Activated B cell treated with CpG ODN at 0.5 μM for 24 hours (primary cell): ENCODE measurements around the gene SLC25A23. TPM values are rescaled to one million over a fixed set of nuclear protein-coding genes. Genes with fewer than 3 reads are reported as not detected.

ENCODE experiments used
- ATAC-seq: fragments of 200-7000 bp; cut with Tn5 transposase; one replicate; pipeline ENCODE4 v1.10.0; 2021; ENCODE audit warnings: low read depth, mild to moderate bottlenecking, moderate library complexity
- CTCF ChIA-PET: fragments of 350-600 bp; sonication (Branson Sonifier 250); formaldehyde crosslinking; loops from one replicate; lab custom pipeline; 2021; ENCODE audit warnings: antibody characterized with exemption; lab: Charles Lee
- POLR2A ChIA-PET: fragments of 350-600 bp; sonication (Branson Sonifier 250); formaldehyde crosslinking; loops from one replicate; lab custom pipeline; 2021; ENCODE audit warnings: antibody characterized with exemption; lab: Charles Lee
- DNase-seq: peaks from one replicate; pipeline ENCODE4 v3.0.0; 2022
- H3K27ac Mint-ChIP-seq: one replicate; pipeline ENCODE4 v1.8.0; 2020; ENCODE audit warnings: mixed read lengths
- H3K27me3 Mint-ChIP-seq: one replicate; pipeline ENCODE4 v1.8.0; 2021; ENCODE audit warnings: mixed read lengths
- H3K36me3 Mint-ChIP-seq: one replicate; pipeline ENCODE4 v1.8.0; 2021; ENCODE audit warnings: low read depth, mixed read lengths
- H3K4me1 Mint-ChIP-seq: one replicate; pipeline ENCODE4 v1.8.0; 2021; ENCODE audit warnings: mixed read lengths
- H3K4me3 Mint-ChIP-seq: one replicate; pipeline ENCODE4 v1.8.0; 2020; ENCODE audit warnings: mild to moderate bottlenecking, mixed read lengths
- H3K9me3 Mint-ChIP-seq: one replicate; pipeline ENCODE4 v1.8.0; 2020; ENCODE audit warnings: mixed read lengths
- intact Hi-C: fragments of 100-400 bp; cut with micrococcal nuclease; formaldehyde crosslinking; loops from one replicate; pipeline ENCODE4 v1.15.1; 2024
- total RNA-seq: library from RNA; stranded (reverse); gene quantifications from 2 replicates; pipeline ENCODE4 v1.2.3, GENCODE V29; 2022
- TF ChIP-seq, protein P1 (sequence below): fragments of 200-600 bp; IDR thresholded peaks from one replicate; pipeline ENCODE4 v1.8.0; 2022; ENCODE audit warnings: antibody characterized with exemption, mild to moderate bottlenecking

The SLC25A23 gene
- total RNA-seq, 1 donor from 2014 or later, result 50.4 TPM

DNA sequence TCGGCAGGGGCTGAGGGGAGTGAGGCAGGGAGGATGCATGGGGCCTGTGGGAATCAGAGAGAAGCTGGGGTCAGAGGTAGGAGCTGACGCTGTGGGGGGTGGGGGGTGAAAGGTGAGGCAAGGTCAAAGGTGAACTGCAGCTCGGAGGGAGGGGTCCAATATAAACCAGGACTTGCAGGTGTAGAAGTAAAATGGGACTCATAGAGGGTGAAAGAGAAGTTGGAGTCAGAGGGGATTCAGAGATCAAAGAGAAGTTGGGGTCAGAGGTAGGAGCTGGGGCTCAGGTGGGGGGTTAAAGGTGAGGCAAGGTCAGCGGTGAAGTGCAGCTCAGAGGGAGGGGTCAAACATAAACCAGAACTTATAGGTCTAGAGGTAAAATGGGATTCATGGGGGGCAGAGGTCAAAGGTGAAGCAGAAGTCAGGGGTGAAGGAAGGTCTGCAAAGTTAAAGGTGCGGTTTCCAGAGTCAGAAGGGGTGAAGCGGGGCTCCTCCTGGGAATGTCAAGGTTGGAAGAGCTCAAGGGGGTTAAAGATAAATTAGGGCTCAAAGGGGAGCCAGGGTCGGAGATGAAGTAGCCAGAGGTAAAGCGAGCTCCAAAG lies 34.9 kb upstream of the SLC25A23 start:
- POLR2A ChIA-PET, result no interaction called here
- DNase-seq (no peak), ATAC-seq (no peak)
- Mint-ChIP-seq H3K27me3 (no peaks in the 10 kb centered on the region), H3K36me3 (peaks cover 5% of the 10 kb centered on the region), H3K27ac (no peak overlapping the region), H3K9me3 (no peaks in the 10 kb centered on the region), H3K4me3 (no peak overlapping the region), H3K4me1 (peaks cover 8% of the 10 kb centered on the region)
- TF ChIP-seq, protein P1, sequence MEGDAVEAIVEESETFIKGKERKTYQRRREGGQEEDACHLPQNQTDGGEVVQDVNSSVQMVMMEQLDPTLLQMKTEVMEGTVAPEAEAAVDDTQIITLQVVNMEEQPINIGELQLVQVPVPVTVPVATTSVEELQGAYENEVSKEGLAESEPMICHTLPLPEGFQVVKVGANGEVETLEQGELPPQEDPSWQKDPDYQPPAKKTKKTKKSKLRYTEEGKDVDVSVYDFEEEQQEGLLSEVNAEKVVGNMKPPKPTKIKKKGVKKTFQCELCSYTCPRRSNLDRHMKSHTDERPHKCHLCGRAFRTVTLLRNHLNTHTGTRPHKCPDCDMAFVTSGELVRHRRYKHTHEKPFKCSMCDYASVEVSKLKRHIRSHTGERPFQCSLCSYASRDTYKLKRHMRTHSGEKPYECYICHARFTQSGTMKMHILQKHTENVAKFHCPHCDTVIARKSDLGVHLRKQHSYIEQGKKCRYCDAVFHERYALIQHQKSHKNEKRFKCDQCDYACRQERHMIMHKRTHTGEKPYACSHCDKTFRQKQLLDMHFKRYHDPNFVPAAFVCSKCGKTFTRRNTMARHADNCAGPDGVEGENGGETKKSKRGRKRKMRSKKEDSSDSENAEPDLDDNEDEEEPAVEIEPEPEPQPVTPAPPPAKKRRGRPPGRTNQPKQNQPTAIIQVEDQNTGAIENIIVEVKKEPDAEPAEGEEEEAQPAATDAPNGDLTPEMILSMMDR, result no peak
- intact Hi-C loops, result no loop called here
- CTCF ChIA-PET, result no interaction called here

DNA sequence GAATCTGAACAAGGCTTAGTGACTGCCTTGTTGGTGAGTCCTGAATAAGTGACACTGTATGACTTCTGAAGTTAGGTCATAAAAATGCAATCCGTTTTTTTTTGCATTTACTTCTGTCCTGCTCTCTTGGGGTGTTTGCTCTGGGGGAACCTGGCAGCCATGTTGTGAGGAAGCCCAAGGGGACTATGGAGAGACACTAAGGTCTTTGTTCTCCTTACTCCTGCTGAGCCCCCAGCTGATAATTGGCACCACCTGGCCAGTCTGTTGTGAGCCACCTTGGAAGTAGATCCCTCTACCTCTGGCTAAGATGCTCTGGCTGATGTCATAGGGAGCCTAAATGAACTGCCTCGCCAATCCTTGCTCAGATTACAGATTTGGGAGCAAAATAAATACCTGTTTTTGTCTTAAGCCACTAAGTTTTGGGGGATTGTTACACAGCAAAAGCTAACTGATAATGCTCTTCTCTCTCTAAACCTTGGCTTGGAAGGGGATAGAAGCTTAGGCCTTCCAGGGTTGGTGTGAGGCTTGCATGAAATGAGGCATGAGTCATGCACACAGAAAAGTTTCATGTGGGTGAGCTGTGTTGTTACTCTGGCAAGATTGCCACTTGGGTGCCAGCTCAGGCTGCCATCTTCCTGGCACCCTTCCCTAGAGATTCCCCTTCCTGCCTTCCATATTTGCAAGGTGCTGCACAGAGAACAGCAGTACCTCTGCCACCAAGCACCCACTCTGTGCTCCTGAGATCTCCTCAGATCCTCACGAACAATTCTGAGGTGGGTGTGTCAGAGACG lies 32.4 kb upstream of the SLC25A23 start:
- POLR2A ChIA-PET, result interaction anchor here (0.6 to 2.8 kb wide), 2 partner anchors 10 to 19 kb away, joined by 4 to 18 read pairs; partner anchors contain the start of gene DENND1C
- H3K4me3 Mint-ChIP-seq, result no peak overlapping the region

DNA sequence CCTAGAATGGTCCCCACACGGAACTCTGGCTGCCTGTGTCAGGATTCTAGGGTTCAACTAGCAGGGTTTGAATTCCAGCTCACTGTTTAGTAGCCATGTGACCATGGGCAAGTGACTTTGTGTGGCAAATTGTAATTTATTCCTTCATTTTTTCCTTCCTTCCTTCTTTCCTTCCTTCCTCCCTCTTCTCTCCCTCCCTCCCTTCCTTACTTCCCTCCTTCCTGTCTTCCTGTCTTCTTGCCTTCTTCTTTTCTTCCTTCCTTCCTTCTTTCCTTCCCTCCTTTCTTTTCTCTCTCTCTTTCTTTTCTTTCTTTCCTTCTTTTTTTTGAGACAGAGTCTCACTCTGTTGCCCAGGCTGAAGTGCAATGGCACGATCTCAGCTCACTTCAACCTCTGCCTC lies 30.5 kb upstream of the SLC25A23 start:
- ChIA-PET POLR2A (interaction anchor here (0.9 to 2.8 kb wide), 5 partner anchors 9 to 141 kb away, joined by 3 to 18 read pairs (median 4); partner anchors contain the start of genes DENND1C and KHSRP), CTCF (no interaction called here)
- Mint-ChIP-seq H3K27ac (peak overlapping the region; percentile 85), H3K9me3 (no peaks in the 10 kb centered on the region), H3K4me3 (peak overlapping the region; percentile 84), H3K4me1 (peaks cover 13% of the 10 kb centered on the region), H3K36me3 (peaks cover 1% of the 10 kb centered on the region), H3K27me3 (no peaks in the 10 kb centered on the region)
- intact Hi-C loops, result no loop called here
- TF ChIP-seq, protein P1, result no peak
- ATAC-seq, result no peak
- no peak for DNase-seq

More for the DNA sequence above, 32.4 kb upstream of the SLC25A23 start:
- CTCF ChIA-PET, result interaction anchor here (1.3 kb wide), 1 partner anchor 10 kb away, joined by 3 read pairs; the partner anchor contains the start of gene DENND1C
- H3K9me3 Mint-ChIP-seq, result no peaks in the 10 kb centered on the region
- no peaks in the 10 kb centered on the region for H3K27me3 Mint-ChIP-seq
- ATAC-seq (no peak), DNase-seq (no peak)
- intact Hi-C loops, result no loop called here
- H3K4me1 Mint-ChIP-seq, result peaks cover 13% of the 10 kb centered on the region
- H3K27ac Mint-ChIP-seq, result no peak overlapping the region
- peaks cover 5% of the 10 kb centered on the region for H3K36me3 Mint-ChIP-seq
- TF ChIP-seq, protein P1, result no peak

DNA sequence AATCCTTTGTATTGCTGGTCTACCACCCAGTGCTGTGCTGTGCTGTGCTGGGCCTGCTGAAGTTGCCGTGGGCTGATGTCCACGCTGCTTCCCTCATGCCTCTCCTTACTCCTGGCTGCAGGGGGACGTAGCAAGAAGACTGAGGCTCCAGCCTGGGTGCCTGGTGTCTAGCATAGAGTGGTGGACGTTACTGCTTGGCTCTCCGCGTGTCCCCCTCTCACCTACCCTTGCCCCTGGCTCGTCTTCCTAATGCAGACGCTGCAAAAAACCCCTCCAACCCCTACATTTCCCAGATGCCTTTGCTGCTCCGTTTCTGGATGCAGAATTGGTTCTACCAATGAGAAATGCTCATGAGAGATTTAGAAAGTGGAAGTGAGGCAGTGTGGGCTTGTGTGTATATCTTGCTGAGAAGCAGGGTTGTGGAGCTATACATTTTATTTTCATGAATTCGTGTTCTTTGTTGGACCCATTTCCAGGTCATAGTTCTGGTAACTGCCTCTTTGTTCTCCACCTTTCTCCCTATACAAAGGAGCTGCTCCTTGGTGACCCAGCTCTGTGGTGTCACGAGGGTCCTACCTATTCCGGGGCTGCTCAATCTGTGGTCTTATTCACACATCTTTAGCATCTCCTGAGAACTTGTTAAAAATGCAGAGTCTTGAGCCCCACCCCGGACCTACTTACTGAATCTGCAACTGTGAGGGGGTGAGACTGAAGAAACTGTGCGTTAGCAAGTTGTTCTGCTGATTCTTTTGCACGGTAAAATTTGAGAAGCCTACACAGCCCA lies 29.9 kb upstream of the SLC25A23 start:
- DNase-seq, result no peak
- intact Hi-C loops, result loop anchor here (1.0 kb wide), 1 partner anchor 64 kb away; no protein-coding TSS in a partner anchor

More for the DNA sequence above, 29.9 kb upstream of the SLC25A23 start:
- H3K9me3 Mint-ChIP-seq, result no peaks in the 10 kb centered on the region
- POLR2A ChIA-PET, result interaction anchor here (0.8 to 1.1 kb wide), 6 partner anchors 8 to 142 kb away, joined by 3 to 6 read pairs (median 3); partner anchors contain the start of genes ALKBH7, DENND1C, KHSRP and SLC25A23
- peak overlapping the region; percentile 85 for H3K27ac Mint-ChIP-seq
- peak; percentile 95 for ATAC-seq
- peaks cover 13% of the 10 kb centered on the region for H3K4me1 Mint-ChIP-seq
- CTCF ChIA-PET, result no interaction called here
- TF ChIP-seq, protein P1, result no peak
- no peaks in the 10 kb centered on the region for H3K36me3 Mint-ChIP-seq
- H3K4me3 Mint-ChIP-seq, result peak overlapping the region; percentile 84
- H3K27me3 Mint-ChIP-seq, result no peaks in the 10 kb centered on the region
